Neural cell (in vitro differentiated cells): ENCODE data around the gene IL21. TPM values are rescaled to one million over a fixed set of nuclear protein-coding genes. Genes with fewer than 3 reads are reported as not detected.

Source experiments
- H2AFZ ChIP-seq: fragments of 200-600, 300-800 bp; sonication (generic), shearing (Covaris generic); 2 replicates; pipeline ENCODE4 v1.6.0; 2014; ENCODE audit warnings: low read depth, mild to moderate bottlenecking, antibody characterized with exemption, low read length, moderate library complexity
- H3F3A ChIP-seq: fragments of 200-600 bp; shearing (Covaris generic); 2 replicates; pipeline ENCODE4 v1.6.1; 2016; ENCODE audit warnings: mild to moderate bottlenecking, moderate library complexity, mixed read lengths, antibody characterized with exemption, low read length; ENCODE audit not compliant: insufficient read depth, poor library complexity, severe bottlenecking
- H3K27ac ChIP-seq: fragments of 200-600, 300-800 bp; sonication (generic), shearing (Covaris generic); 2 replicates; pipeline ENCODE4 v1.5.1; 2014; ENCODE audit warnings: mild to moderate bottlenecking, low read length, moderate library complexity
- H3K27me3 ChIP-seq: fragments of 300-800, 200-600 bp; sonication (generic), shearing (Covaris generic); 2 replicates; pipeline ENCODE4 v1.6.0; 2014; ENCODE audit warnings: mild to moderate bottlenecking, low read depth, low read length, moderate library complexity; ENCODE audit not compliant: insufficient read depth
- H3K36me3 ChIP-seq: fragments of 300-800, 200-600 bp; sonication (generic), shearing (Covaris generic); 2 replicates; pipeline ENCODE4 v1.5.1; 2014; ENCODE audit warnings: mild to moderate bottlenecking, antibody characterized with exemption, low read length, moderate library complexity; ENCODE audit not compliant: insufficient read depth
- H3K4me2 ChIP-seq: fragments of 300-800, 200-600 bp; sonication (generic), shearing (Covaris generic); 2 replicates; pipeline ENCODE4 v1.6.0; 2014; ENCODE audit warnings: mild to moderate bottlenecking, low read length
- H3K4me3 ChIP-seq: fragments of 300-800, 200-600 bp; sonication (generic), shearing (Covaris generic); 2 replicates; pipeline ENCODE4 v1.5.1; 2014; ENCODE audit warnings: mild to moderate bottlenecking, low read length, moderate library complexity
- H3K79me2 ChIP-seq: fragments of 200-600 bp; shearing (Covaris generic); replicated peaks from 2 replicates; pipeline ENCODE4 v1.6.0; 2014; ENCODE audit warnings: mild to moderate bottlenecking, low read length, moderate library complexity; ENCODE audit not compliant: insufficient read depth
- H3K9ac ChIP-seq: fragments of 300-800, 200-600 bp; sonication (generic), shearing (Covaris generic); 2 replicates; pipeline ENCODE4 v1.6.1; 2016; ENCODE audit warnings: mild to moderate bottlenecking, low read length, mixed read lengths
- H3K9me2 ChIP-seq: fragments of 200-600 bp; shearing (Covaris generic); 2 replicates; pipeline ENCODE4 v1.6.1; 2016; ENCODE audit warnings: mild to moderate bottlenecking, low read length, mixed read lengths; ENCODE audit not compliant: insufficient read depth
- H3K9me3 ChIP-seq: fragments of 200-600, 300-800 bp; sonication (generic), shearing (Covaris generic); 2 replicates; pipeline ENCODE4 v1.6.1; 2016; ENCODE audit warnings: mild to moderate bottlenecking, mixed run types, low read length, moderate library complexity, mixed read lengths
- H4K20me1 ChIP-seq: fragments of 200-600 bp; shearing (Covaris generic); 2 replicates; pipeline ENCODE4 v1.6.1; 2016; ENCODE audit warnings: mild to moderate bottlenecking, mixed run types; ENCODE audit not compliant: insufficient read depth
- EP300 ChIP-seq: fragments of 450-650 bp; conservative IDR thresholded peaks from 2 replicates; pipeline ENCODE4 v1.6.1; 2014; ENCODE audit warnings: antibody characterized with exemption, mild to moderate bottlenecking, moderate library complexity; ENCODE audit not compliant: poor library complexity, severe bottlenecking
- EZH2 ChIP-seq: fragments of 200-600, 300-800 bp; shearing (Covaris generic), sonication (generic); IDR thresholded peaks from 2 replicates; pipeline ENCODE4 v1.6.1; 2014; ENCODE audit warnings: antibody characterized with exemption, low read length, borderline replicate concordance, mild to moderate bottlenecking; ENCODE audit not compliant: insufficient read depth, poor library complexity, severe bottlenecking
- MXI1 ChIP-seq: fragments of 450-650 bp; conservative IDR thresholded peaks from 2 replicates; pipeline ENCODE4 v1.6.1; 2014; ENCODE audit warnings: antibody characterized with exemption, mild to moderate bottlenecking; ENCODE audit not compliant: poor library complexity, severe bottlenecking
- POLR2AphosphoS5 ChIP-seq: IDR thresholded peaks from 2 replicates; pipeline ENCODE4 v1.6.1; 2012
- RAD21 ChIP-seq: fragments of 450-650 bp; conservative IDR thresholded peaks from 2 replicates; pipeline ENCODE4 v1.6.1; 2014; ENCODE audit warnings: antibody characterized with exemption, mild to moderate bottlenecking, moderate library complexity
- SMC3 ChIP-seq: fragments of 450-650 bp; conservative IDR thresholded peaks from 2 replicates; pipeline ENCODE4 v1.6.1; 2014; ENCODE audit warnings: antibody characterized with exemption, mild to moderate bottlenecking, moderate library complexity; ENCODE audit not compliant: poor library complexity
- TAF1 ChIP-seq: IDR thresholded peaks from 2 replicates; pipeline ENCODE4 v1.6.1; 2012; ENCODE audit warnings: low read depth
- polyA plus RNA-seq: library from polyadenylated mRNA; depleted of rRNA; stranded (reverse); fragments of >200 nt; gene quantifications from 2 replicates; pipeline ENCODE4 v1.2.3, GENCODE V29; 2014
- TF ChIP-seq, protein P1 (sequence below): fragments of 450-650 bp; IDR thresholded peaks from 2 replicates; pipeline ENCODE4 v1.5.1; 2014; ENCODE audit warnings: antibody characterized with exemption, mild to moderate bottlenecking, moderate library complexity; ENCODE audit not compliant: poor library complexity, severe bottlenecking
- TF ChIP-seq, protein P2 (sequence below): IDR thresholded peaks from 2 replicates; pipeline ENCODE4 v1.6.1; 2012; ENCODE audit warnings: borderline replicate concordance

IL21 gene
- polyA plus RNA-seq, 1 donor from 2014 or later: not detected

DNA sequence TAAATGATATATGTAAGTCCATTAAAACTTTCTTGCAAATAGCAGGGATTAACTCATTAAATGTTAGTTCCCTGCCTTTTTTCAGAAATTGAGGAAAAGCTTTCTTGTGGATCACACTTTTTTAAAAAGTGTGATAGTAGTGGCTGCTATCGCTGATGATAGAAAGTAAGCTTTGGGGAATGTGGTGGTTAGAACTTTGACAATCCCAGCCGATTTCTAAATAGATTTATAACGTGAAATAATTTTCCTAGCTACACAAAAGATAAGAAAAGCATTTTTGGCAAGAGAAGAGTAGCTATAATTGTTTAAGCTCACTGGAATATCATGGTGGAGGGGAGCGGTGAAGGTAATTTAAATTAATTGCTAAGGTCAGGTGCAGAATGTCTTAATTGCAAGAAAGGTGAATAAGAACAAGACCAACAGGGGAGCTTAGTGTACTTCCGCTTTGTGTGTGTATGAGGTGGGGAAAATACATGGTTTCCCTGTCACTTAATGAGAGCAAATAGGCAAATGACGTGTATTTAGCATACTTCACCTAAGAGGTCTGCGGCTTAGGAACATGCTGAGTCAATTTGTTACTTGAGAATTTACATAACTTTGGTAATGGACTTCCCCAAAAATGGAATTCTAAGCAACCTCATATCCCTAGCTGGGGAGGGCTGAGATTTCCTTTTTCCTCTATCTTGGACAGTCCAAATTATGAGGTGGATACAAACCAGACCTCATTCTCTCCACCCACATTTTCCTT lies 11.7 kb upstream of the IL21 start:
- H3K9me3 ChIP-seq: no peaks in the 10 kb centered on the region
- TF ChIP-seq MXI1: no peak
- TF ChIP-seq TAF1: no peak
- no peak for TF ChIP-seq RAD21
- TF ChIP-seq POLR2AphosphoS5: no peak
- TF ChIP-seq EP300: no peak
- TF ChIP-seq EZH2: no peak
- no peak for TF ChIP-seq SMC3
- TF ChIP-seq, protein P1, sequence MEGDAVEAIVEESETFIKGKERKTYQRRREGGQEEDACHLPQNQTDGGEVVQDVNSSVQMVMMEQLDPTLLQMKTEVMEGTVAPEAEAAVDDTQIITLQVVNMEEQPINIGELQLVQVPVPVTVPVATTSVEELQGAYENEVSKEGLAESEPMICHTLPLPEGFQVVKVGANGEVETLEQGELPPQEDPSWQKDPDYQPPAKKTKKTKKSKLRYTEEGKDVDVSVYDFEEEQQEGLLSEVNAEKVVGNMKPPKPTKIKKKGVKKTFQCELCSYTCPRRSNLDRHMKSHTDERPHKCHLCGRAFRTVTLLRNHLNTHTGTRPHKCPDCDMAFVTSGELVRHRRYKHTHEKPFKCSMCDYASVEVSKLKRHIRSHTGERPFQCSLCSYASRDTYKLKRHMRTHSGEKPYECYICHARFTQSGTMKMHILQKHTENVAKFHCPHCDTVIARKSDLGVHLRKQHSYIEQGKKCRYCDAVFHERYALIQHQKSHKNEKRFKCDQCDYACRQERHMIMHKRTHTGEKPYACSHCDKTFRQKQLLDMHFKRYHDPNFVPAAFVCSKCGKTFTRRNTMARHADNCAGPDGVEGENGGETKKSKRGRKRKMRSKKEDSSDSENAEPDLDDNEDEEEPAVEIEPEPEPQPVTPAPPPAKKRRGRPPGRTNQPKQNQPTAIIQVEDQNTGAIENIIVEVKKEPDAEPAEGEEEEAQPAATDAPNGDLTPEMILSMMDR: no peak
- TF ChIP-seq, protein P2, sequence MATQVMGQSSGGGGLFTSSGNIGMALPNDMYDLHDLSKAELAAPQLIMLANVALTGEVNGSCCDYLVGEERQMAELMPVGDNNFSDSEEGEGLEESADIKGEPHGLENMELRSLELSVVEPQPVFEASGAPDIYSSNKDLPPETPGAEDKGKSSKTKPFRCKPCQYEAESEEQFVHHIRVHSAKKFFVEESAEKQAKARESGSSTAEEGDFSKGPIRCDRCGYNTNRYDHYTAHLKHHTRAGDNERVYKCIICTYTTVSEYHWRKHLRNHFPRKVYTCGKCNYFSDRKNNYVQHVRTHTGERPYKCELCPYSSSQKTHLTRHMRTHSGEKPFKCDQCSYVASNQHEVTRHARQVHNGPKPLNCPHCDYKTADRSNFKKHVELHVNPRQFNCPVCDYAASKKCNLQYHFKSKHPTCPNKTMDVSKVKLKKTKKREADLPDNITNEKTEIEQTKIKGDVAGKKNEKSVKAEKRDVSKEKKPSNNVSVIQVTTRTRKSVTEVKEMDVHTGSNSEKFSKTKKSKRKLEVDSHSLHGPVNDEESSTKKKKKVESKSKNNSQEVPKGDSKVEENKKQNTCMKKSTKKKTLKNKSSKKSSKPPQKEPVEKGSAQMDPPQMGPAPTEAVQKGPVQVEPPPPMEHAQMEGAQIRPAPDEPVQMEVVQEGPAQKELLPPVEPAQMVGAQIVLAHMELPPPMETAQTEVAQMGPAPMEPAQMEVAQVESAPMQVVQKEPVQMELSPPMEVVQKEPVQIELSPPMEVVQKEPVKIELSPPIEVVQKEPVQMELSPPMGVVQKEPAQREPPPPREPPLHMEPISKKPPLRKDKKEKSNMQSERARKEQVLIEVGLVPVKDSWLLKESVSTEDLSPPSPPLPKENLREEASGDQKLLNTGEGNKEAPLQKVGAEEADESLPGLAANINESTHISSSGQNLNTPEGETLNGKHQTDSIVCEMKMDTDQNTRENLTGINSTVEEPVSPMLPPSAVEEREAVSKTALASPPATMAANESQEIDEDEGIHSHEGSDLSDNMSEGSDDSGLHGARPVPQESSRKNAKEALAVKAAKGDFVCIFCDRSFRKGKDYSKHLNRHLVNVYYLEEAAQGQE: no peak
- H4K20me1 ChIP-seq: no peaks in the 10 kb centered on the region

DNA sequence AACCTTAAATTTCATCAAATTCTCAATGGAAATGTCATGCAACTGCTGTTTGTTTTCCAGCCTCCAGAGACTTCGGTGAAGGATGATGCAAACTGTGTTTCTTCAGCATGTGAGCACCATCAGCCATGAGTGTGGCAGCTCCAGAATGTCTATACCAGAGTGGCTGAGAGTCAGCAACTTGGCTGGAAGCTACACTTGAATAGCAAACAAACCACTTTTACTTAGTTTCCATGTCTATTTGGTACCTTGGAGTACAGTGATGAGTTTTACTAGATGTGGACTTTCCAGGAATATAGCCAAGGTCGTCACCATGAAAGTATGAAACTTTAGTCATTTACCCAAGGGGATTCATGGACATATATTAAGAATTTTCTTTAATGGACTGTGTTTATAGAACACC lies 4.3 kb upstream of the IL21 start:
- no peak overlapping the region for H3K4me2 ChIP-seq
- H3K4me3 ChIP-seq: no peak overlapping the region
- no peaks in the 10 kb centered on the region for H3K27me3 ChIP-seq
- no peak overlapping the region for H3K9ac ChIP-seq
- TF ChIP-seq MXI1 (no peak), TAF1 (no peak), POLR2AphosphoS5 (no peak), RAD21 (no peak), SMC3 (no peak), EZH2 (no peak), EP300 (no peak)
- TF ChIP-seq, protein P2: no peak
- TF ChIP-seq, protein P1: no peak
- no peaks in the 10 kb centered on the region for H3F3A ChIP-seq
- no peaks in the 10 kb centered on the region for H3K9me3 ChIP-seq
- H2AFZ ChIP-seq: no peak overlapping the region
- H3K9me2 ChIP-seq: no peaks in the 10 kb centered on the region
- no peaks in the 10 kb centered on the region for H4K20me1 ChIP-seq
- H3K27ac ChIP-seq: no peak overlapping the region
- H3K36me3 ChIP-seq: no peaks in the 10 kb centered on the region
- H3K79me2 ChIP-seq: no peaks in the 10 kb centered on the region

More for the DNA sequence above, 11.7 kb upstream of the IL21 start:
- no peak overlapping the region for H3K4me2 ChIP-seq
- H3K9ac ChIP-seq: no peak overlapping the region
- no peaks in the 10 kb centered on the region for H3K79me2 ChIP-seq
- no peak overlapping the region for H3K4me3 ChIP-seq
- no peaks in the 10 kb centered on the region for H3F3A ChIP-seq
- no peaks in the 10 kb centered on the region for H3K27me3 ChIP-seq
- H3K9me2 ChIP-seq: no peaks in the 10 kb centered on the region
- no peak overlapping the region for H3K27ac ChIP-seq
- H3K36me3 ChIP-seq: no peaks in the 10 kb centered on the region
- no peak overlapping the region for H2AFZ ChIP-seq
